NCI-H1048 (cell line): Measurements from ENCODE around the gene MRLN.

Source experiments
- DNase-seq: peaks from one replicate; lab custom pipeline; 2025; lab: John Stamatoyannopoulos, UW

The MRLN gene

DNA sequence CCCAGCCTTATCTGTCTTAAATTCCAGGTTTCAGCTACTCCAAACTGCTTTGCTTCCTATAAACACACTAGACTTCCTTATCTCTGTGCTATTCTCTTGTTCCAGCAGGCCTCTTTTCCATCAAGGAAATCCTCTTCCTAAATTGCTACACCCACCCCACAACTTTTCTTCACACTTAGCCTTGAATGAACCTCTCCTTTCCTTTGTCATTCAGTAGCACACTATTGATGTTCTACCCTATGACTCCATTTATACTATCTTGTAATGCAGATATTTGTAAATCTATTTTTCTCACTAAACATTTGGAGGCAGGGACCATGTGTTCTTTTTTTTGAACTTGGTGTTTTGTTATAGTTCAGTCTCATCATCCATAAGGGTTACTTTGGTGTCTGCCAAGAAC, 47.3 kb downstream of the MRLN start:
- DNase-seq: no peak

DNA sequence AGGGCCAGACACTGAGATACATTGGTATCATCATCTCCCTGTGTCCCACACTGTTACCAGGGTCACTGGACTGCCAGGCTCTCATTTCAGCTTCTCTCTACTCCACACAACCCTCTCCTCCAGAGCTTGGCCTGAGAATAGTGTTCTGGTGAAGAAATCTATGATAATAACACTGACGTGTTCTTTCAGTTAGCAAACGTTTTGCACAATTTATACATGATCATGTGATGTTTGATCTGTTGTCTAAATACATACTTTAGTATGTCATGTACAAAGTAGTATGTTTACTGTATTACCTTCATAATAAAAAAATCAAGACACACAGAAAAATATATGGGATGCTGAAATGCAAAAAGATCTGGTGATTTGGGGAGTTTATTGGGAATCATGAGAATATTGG, 48.6 kb downstream of the MRLN start:
- no peak for DNase-seq

DNA sequence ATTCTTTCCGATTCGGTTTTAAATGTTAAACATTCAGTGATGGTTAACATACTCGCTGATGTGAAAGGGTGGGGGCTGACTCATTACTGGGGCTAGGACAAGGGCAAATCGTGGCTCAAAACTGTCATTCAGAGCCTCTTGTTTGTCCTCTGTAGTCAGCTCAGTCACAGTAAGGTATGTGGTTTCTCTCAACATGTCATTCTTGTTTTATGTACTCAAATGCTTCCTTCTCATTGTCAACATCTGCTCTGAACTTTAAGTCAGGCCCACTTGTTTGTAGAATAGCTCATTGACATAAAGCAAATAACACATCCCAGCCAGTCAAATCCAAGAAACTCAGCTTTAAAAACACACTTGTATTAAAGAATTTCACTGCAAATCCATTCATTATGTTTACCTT, 50.9 kb downstream of the MRLN start:
- no peak for DNase-seq

DNA sequence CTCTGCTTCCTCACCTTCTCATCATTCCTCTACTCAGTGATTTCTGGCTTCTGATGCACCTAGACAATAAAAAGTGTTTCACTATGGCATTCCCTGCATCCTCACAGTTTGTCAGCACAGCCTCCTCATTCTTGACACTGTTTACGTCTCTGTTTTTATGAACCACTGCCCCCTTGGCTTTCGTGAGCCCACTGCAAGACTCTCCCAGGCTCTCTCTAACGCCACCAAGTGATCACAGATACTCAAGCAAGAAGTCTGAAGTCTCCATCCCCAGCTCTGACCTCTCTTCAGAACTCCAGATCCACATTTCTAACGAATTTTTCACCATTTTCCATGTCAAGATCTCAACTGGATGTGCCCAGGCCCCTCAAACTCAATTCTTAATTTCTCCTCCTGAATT, 52.5 kb downstream of the MRLN start:
- no peak for DNase-seq

DNA sequence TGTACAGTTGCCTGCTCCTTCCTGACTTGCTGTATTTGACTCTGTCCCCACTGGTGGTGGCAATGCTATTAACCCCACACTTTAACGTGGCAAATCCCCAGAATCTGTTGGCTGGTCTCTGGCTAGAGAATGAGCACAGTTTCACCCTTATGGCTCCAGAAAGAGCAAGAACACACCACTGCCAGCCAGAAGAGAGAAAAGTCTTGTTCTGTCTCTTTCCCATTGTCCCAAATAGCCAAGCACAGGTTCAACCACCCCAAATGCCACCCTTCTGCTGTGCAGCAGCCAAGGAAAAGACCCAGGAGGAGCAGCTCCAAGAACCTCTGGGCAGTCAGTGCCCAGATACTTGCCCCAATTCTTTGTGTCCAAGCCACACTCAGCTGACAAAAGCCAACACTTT, 54.9 kb downstream of the MRLN start:
- DNase-seq: no peak

DNA sequence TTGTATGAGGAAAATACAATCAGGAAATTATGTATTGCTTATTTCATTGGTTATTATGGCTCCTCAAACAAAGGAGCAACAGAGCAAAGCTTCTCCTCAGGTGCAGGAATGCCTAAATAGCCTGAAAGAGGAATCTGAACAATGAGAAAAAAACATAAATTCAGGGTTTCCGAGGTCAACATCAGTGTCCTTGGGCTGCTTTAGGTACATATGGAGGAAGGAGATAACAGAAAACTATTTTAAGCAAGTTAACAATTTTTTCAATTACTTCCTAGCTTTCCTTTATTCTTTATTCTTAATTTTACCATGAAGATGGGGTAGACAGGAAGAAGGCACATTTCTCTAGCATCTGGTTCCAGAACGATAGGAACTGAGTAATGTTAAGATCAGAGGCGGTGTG, 57.6 kb downstream of the MRLN start:
- no peak for DNase-seq

DNA sequence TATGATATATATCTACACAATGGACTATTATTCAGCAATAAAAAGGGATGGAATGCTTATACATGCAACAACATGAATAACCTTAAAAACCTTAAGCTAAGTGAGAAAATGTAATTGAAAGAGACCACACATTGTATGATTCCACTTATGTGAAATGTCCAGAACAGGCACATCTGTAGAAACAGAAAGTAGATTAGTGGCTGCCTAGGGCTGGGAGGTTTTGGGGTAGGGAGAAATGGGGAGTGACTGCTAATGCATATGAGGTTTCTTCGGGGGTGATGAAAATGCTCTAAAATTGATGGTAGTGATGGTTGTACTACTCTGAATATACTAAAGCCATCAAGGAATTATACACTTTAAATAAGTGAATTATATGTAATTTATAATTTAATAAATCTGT, 58.3 kb downstream of the MRLN start:
- no peak for DNase-seq

DNA sequence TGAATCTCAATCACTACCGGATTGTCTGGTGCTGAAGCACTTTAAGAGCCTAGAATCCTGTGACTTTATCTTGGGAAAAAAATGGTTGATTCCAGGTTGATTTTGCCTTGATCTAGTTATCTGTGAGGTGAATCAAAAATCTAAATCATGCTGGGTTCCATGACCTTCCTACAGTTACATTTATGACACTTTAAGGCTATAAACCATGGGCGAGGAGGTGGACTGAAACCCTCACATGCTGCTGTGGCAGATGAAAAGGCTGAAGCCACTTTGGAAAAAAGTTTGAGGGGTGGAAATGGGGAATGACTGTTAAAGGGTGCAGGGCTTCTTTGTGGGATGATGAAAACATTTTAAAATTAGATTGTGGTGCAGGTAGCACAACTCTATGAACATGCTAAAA, 61.1 kb downstream of the MRLN start:
- no peak for DNase-seq

DNA sequence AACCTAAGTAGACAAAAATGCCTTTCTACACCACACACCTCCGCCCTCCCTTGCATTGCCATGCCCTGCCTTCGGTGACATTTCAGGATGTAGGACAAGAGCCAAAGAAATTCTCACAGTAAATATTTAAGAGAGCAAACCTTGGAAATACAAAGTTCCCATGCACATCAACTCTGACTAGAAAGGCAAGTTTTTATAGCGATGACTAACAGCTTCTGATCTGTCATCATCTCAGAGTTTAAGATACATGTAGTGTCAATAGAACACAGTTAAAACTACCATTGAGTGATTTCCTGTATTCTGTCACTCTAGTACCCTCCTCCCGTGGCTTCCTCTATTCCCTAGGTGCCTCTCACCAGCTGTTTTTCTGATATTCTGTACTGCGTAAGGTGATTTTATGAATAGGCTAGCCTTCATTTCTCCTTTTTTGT, 64.3 kb downstream of the MRLN start:
- no peak for DNase-seq

DNA sequence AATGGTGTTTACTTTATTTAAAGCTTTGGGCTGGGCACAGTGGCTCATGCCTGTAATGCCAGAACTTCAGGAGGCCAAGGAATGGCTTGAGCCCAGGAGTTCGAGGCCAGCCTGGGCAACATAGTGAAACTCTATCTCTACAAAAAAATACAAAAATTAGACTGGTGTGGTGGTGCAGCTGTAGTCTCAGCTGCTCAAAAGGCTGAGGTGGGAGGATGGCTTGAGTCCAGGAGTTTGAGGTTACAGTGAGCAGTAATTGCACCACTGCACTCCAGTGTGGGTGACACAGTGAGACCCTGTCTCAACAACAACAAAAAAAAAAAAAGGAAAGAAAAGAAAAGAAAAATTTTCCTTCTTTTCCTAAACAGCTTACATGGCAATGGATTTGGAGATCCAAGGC, 65.6 kb downstream of the MRLN start:
- no peak for DNase-seq
